IPS-18c (cell line): ENCODE measurements around the gene SDHD.
A peak's percentile ranks its signal among the peaks of the same experiment; 100 is the strongest.
"Not testable (repeated sequence)": the region's sequence is repeated elsewhere in the genome, so short reads cannot be mapped to it uniquely, and the experiment has no call there.

ENCODE experiments used
- H3K4me3 ChIP-seq: 2 replicates; pipeline ENCODE4 v1.7.0; 2013; ENCODE audit warnings: low read depth, mild to moderate bottlenecking, low read length, moderate library complexity; ENCODE audit not compliant: insufficient read depth
- H3K9me3 ChIP-seq: one replicate; pipeline ENCODE4 v1.6.1; 2013; ENCODE audit warnings: mild to moderate bottlenecking, low read length, moderate library complexity; ENCODE audit not compliant: control insufficient read depth, insufficient read depth

The SDHD gene

GRCh38 chr11:112086422-112087191, at the start of gene SDHD, which contains the start of gene TIMM8B:
SDHD (plus strand) TSS chr11:112086873; CDS start chr11:112086908, 35 bp downstream.
TIMM8B (minus strand) TSS chr11:112086756; CDS start chr11:112086723, 33 bp downstream.
- peak within 1 kb of the TSS; percentile 98 for H3K4me3 ChIP-seq
- H3K9me3 ChIP-seq: no peaks in the 10 kb centered on the region

DNA sequence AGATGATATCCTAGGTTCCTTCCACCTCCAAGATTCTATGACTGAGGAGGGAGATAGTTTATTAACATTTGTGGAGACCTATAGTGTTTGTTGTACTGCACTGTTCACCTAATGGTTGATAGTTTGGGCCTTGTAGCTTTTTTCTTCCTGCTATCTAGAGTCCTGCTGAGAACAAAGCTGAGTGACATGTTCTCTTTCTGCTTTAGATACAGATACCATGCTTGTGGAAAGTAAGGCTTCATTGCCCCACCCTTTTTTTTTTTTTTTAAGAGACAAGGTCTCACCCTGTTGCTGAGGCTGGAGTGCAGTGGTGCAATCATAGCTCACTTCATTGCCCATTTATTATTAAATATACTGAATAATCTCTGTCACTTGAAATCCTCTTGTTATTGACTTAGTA, 49.1 kb upstream of the SDHD start:
- H3K9me3 ChIP-seq: no peaks in the 10 kb centered on the region
- H3K4me3 ChIP-seq: no peak overlapping the region

GRCh38 chr11:112042161-112042960, 44.3 kb upstream of the SDHD start:
- Histone ChIP-seq H3K4me3 (no peak overlapping the region), H3K9me3 (no peaks in the 10 kb centered on the region)

GRCh38 chr11:112042961-112043304, 43.7 kb upstream of the SDHD start:
- H3K9me3 ChIP-seq: no peaks in the 10 kb centered on the region
- no peak overlapping the region for H3K4me3 ChIP-seq

GRCh38 chr11:112044961-112045360, 41.7 kb upstream of the SDHD start:
- Histone ChIP-seq H3K4me3 (no peak overlapping the region), H3K9me3 (no peaks in the 10 kb centered on the region)

- H3K4me3 ChIP-seq, H3K9me3 ChIP-seq: not testable (repeated sequence)
Measured at GRCh38 chr11:112046647-112047046, 40.0 kb upstream of the SDHD start.

- not testable (repeated sequence) for H3K9me3 ChIP-seq, H3K4me3 ChIP-seq
Measured at GRCh38 chr11:112048256-112048655, 38.4 kb upstream of the SDHD start.

- H3K4me3 ChIP-seq: no peak overlapping the region
Measured at GRCh38 chr11:112049777-112050176, 36.9 kb upstream of the SDHD start.

DNA sequence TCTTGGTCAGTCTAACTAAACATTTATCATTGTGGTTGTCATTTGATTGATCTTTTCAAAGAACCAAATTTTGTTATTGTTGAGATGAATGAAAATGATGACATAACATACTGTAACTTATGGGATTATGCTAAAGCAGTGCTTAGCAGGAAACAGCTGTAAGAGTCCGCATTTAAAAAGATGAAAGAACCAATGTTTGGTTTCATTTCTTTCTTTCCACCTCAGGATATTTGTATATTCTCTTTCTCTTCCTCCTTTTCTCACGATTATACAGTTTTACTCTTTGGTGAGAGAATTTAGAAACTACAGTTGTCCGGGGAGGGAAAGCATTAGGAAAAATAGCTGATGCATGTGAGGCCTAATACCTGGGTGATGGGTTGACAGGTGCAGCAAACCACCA, 36.0 kb upstream of the SDHD start:
- Histone ChIP-seq H3K4me3 (no peak overlapping the region), H3K9me3 (no peaks in the 10 kb centered on the region)

More at GRCh38 chr11:112049777-112050176, 36.9 kb upstream of the SDHD start:
- no peaks in the 10 kb centered on the region for H3K9me3 ChIP-seq

- no peak overlapping the region for H3K4me3 ChIP-seq
Measured at GRCh38 chr11:112051768-112052167, 34.9 kb upstream of the SDHD start.

GRCh38 chr11:112057170-112057569, 29.5 kb upstream of the SDHD start:
- no peak overlapping the region for H3K4me3 ChIP-seq
- H3K9me3 ChIP-seq: no peaks in the 10 kb centered on the region

More at GRCh38 chr11:112051768-112052167, 34.9 kb upstream of the SDHD start:
- no peaks in the 10 kb centered on the region for H3K9me3 ChIP-seq

- H3K4me3 ChIP-seq: no peak overlapping the region
- H3K9me3 ChIP-seq: no peaks in the 10 kb centered on the region
Measured at GRCh38 chr11:112058103-112058502, 28.6 kb upstream of the SDHD start.

DNA sequence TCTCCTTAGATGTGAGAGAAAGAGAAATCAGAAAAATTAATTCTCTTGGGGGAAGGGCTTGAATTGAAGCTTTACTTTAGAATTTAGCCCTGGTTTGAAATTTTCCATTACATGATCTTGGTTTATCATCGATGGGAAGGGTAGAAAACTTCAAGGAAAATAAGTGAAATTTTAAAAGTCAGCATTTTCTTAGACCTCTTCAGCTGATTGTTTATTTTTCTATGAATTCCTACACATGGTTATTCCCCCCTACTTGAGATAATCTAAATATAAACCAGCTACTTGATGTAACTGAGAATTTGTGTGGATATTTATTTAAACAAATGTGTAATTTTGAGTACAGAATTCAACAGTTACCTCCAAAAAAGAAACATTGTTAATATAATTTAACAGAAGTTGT, 23.8 kb upstream of the SDHD start:
- Histone ChIP-seq H3K9me3 (no peaks in the 10 kb centered on the region), H3K4me3 (no peak overlapping the region)

DNA sequence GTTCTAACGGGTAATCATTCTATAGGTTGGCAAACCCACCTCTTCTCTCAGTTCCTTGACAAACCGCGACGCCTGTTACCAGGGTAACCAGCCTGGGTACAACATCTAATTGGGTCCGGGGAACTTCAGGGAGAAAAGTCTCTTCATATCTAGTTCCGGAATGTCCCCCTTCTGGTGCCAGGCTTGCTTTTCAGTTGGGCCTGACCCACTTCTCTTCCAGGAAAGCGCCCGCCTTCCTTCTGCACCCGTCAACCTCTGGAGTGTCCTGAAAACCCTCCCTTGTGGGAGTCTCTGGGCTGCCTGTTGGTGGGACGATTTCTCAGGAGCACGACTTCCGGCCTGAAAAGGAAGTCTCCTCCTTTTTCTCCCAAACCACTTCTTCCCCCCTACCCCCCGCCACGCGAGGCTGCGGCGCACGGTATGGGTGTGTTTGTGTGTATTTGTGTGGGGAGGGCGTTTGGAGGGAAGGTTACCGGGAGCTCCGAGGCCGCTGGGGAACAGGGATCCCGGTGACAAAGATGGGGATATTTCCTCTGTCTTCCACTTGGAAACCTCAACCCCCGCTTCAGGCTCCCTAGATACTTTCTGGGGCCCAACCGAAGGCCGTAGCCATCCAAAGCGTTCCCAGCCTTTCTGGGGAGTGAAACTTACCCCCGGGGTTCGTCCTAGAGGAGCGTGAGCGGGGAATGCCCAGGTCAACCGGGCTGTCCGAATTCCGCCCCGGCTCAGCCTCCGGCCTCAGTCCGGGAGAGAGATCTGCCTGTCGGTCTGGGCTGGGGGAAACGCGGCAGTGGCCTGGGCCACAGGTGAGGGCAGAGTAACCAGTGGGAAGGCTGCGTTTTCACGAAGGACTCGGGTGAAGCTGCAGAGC, 12.5 kb upstream of the SDHD start, which contains the start of the genes NKAPD1 and PIH1D2:
NKAPD1 (plus strand) TSS at position 359 of the 871 bp plus-strand sequence. CDS start 1,276 bp downstream, outside the sequence.
PIH1D2 (minus strand) TSS at position 77 of the 871 bp plus-strand sequence. CDS start 843 bp downstream, outside the sequence.
- Histone ChIP-seq H3K9me3 (peaks cover 2% of the 10 kb centered on the region), H3K4me3 (peak within 1 kb of the TSS; percentile 98)

GRCh38 chr11:112082729-112083128, 3.9 kb upstream of the SDHD start:
- Histone ChIP-seq H3K4me3 (no peak overlapping the region), H3K9me3 (peaks cover 2% of the 10 kb centered on the region)

DNA sequence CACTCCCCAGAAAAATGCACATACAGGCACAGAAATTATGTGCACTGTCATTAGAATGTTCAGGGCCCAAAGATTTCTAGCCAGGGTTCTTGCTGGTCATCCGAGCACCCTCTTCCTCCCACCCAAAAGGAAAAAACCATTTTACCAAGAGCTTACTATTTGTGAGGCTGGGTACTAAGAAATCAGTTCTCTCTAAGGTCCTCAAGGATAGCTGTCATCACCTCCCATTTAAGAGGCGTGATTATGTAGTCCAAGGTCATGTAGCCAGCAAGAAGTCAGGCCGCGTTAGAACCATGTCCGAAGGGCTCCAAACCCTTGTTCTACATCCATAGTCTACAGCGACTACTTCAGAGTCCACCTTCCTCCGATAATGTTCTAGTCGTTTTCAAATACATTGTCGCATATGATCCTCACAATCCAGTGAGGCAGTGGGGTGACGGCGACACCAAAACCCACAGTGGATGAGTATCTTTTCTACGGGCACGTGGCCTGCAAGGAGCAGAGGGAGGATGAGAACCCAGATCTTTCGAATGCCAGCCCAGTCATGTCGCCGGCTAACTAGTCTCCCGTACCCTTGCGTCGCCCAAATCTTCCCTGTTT, 751 bp upstream of the SDHD start:
- no peaks in the 10 kb centered on the region for H3K9me3 ChIP-seq
- H3K4me3 ChIP-seq: peak overlapping the region; percentile 98

GRCh38 chr11:112087212-112087611, 539 bp downstream of the SDHD start:
- Histone ChIP-seq H3K9me3 (no peaks in the 10 kb centered on the region), H3K4me3 (peak overlapping the region; percentile 98)
